Left lung (tissue), 10 donors: Measurements from ENCODE around the gene ASXL1. TPM values are rescaled to one million over a fixed set of nuclear protein-coding genes. Genes with fewer than 3 reads are reported as not detected.
"Not testable (repeated sequence)": the region's sequence is repeated elsewhere in the genome, so short reads cannot be mapped to it uniquely, and the experiment has no call there.

Source experiments
- ATAC-seq: fragments of 200-7000 bp; cut with Tn5 transposase; one replicate; pipeline ENCODE4 v1.9.1; 2020; ENCODE audit warnings: moderate library complexity
- DNase-seq, 4 donors: peaks; one replicate each; pipeline ENCODE4 v3.0.0-alpha.2; 2013 to 2020
- H3K27ac ChIP-seq, 2 donors: fragments of 200-600 bp; sonication (generic) in 1 of 2; one replicate each; pipeline versions ENCODE4 v1.5.0 to v1.8.0; 2020 to 2021
- H3K27me3 ChIP-seq, 2 donors: fragments of 200-600 bp; sonication (generic) in 1 of 2; one replicate each; pipeline versions ENCODE4 v1.5.0 to v1.8.0; 2020 to 2021
- H3K36me3 ChIP-seq, 2 donors: fragments of 200-600 bp; sonication (generic) in 1 of 2; one replicate each; pipeline versions ENCODE4 v1.5.0 to v1.8.0; 2020 to 2021
- H3K4me1 ChIP-seq, 2 donors: fragments of 200-600 bp; one replicate each; pipeline ENCODE4 v1.8.0; 2021
- H3K4me3 ChIP-seq, 2 donors: fragments of 200-600 bp; sonication (generic) in 1 of 2; one replicate each; pipeline versions ENCODE4 v1.5.0 to v1.8.0; 2020 to 2021; ENCODE audit warnings: mild to moderate bottlenecking in 1 of 2
- H3K9me3 ChIP-seq, 2 donors: fragments of 200-600 bp; sonication (generic) in 1 of 2; one replicate each; pipeline versions ENCODE4 v1.5.0 to v1.8.0; 2020 to 2021
- CTCF ChIP-seq, 2 donors: fragments of 200-600 bp; sonication (generic) in 1 of 2; IDR thresholded peaks; one replicate each; pipeline versions ENCODE4 v1.5.0 to v1.8.0; 2021; ENCODE audit warnings: antibody characterized with exemption in 2 of 2
- intact Hi-C, 2 donors: fragments of 100-400 bp; cut with DNase I; formaldehyde crosslinking; loops; one replicate each; pipeline versions ENCODE4 v1.11.2 to v1.14.2; 2022
- polyA plus RNA-seq, 6 donors: library from polyadenylated mRNA; unstranded; fragments of 120-200 nt; gene quantifications; one replicate each; pipeline ENCODE4 v1.2.1, GENCODE V29; 2013; ENCODE audit not compliant: insufficient read length in 6 of 6
- total RNA-seq, 2 donors: library from RNA; stranded (reverse); fragmentation: NEBNext Ultra II Directional; extraction: Animal tissue kit (Norgen Biotek cat#: 25700); gene quantifications; one replicate each; pipeline ENCODE4 v1.2.1, GENCODE V29; 2021
- donor health status: DM: no; HTN: yes; CAD: no.
- donor health status: DM: no; HTN: no; CAD: no.

Gene ASXL1
- total and polyA plus RNA-seq, 8 donors: 51.1 to 90.0 (median 81.1) TPM

GRCh38 chr20:32404017-32404416 is 45.9 kb downstream of the ASXL1 start:
- no peak for ATAC-seq

GRCh38 chr20:32406701-32407100 is 48.6 kb downstream of the ASXL1 start:
- intact Hi-C loops: no loop called here

More at GRCh38 chr20:32404017-32404416, 45.9 kb downstream of the ASXL1 start:
- Histone ChIP-seq H3K4me3 (no peak overlapping the region), H3K4me1 (no peaks in the 10 kb centered on the region), H3K9me3 (no peaks in the 10 kb centered on the region), H3K36me3 (peaks cover 0 to 16% of the 10 kb centered on the region in 2 donors), H3K27me3 (no peaks in the 10 kb centered on the region), H3K27ac (no peak overlapping the region)
- DNase-seq: no peak
- no peak for TF ChIP-seq CTCF (IDR thresholded peaks at IDR 0.05)
- intact Hi-C loops: no loop called here

GRCh38 chr20:32407131-32407750 is 49.1 kb downstream of the ASXL1 start:
- intact Hi-C loops, ATAC-seq, H3K4me3 ChIP-seq, H3K27me3 ChIP-seq, H3K4me1 ChIP-seq, H3K27ac ChIP-seq, DNase-seq, H3K9me3 ChIP-seq: not testable (repeated sequence)
- H3K36me3 ChIP-seq: peaks cover 0 to 24% of the 10 kb centered on the region in 2 donors

More at GRCh38 chr20:32406701-32407100, 48.6 kb downstream of the ASXL1 start:
- Histone ChIP-seq H3K27ac (no peak overlapping the region), H3K27me3 (no peaks in the 10 kb centered on the region), H3K36me3 (peaks cover 0 to 28% of the 10 kb centered on the region in 2 donors), H3K4me1 (no peaks in the 10 kb centered on the region), H3K4me3 (no peak overlapping the region), H3K9me3 (no peaks in the 10 kb centered on the region)
- DNase-seq (no peak), ATAC-seq (no peak)
- TF ChIP-seq CTCF (IDR thresholded peaks at IDR 0.05): no peak

- H3K27me3 ChIP-seq: no peaks in the 10 kb centered on the region
- intact Hi-C loops: no loop called here
- ATAC-seq: no peak
Measured at GRCh38 chr20:32411955-32412706, 54.0 kb downstream of the ASXL1 start.

GRCh38 chr20:32415494-32415893 is 57.4 kb downstream of the ASXL1 start:
- no peak for ATAC-seq
- intact Hi-C loops: no loop called here
- H3K4me1 ChIP-seq: peaks cover 0 to 30% of the 10 kb centered on the region in 2 donors
- TF ChIP-seq CTCF (IDR thresholded peaks at IDR 0.05): no peak
- DNase-seq: no peak
- H3K36me3 ChIP-seq: no peaks in the 10 kb centered on the region
- H3K9me3 ChIP-seq: no peaks in the 10 kb centered on the region
- no peak overlapping the region for H3K27ac ChIP-seq
- no peak overlapping the region for H3K4me3 ChIP-seq
- H3K27me3 ChIP-seq: no peaks in the 10 kb centered on the region

More at GRCh38 chr20:32411955-32412706, 54.0 kb downstream of the ASXL1 start:
- Histone ChIP-seq H3K4me3 (no peak overlapping the region), H3K9me3 (no peaks in the 10 kb centered on the region), H3K4me1 (peaks cover 0 to 26% of the 10 kb centered on the region in 2 donors), H3K27ac (no peak overlapping the region), H3K36me3 (peaks cover 0 to 23% of the 10 kb centered on the region in 2 donors)
- DNase-seq: no peak
- TF ChIP-seq CTCF (IDR thresholded peaks at IDR 0.05): no peak
